H1 (cell line): ENCODE results near the gene CADM2. TPM values are rescaled to one million over a fixed set of nuclear protein-coding genes. Genes with fewer than 3 reads are reported as not detected.

Experiments
- E2F6 ChIP-seq: IDR thresholded peaks from 2 replicates; pipeline ENCODE4 v1.6.1; 2012; ENCODE audit warnings: inconsistent platforms
- polyA plus RNA-seq, 7 experiments: library from polyadenylated mRNA; depleted of rRNA in 3 of 7; stranded (reverse) in 5 of 7; unstranded in 2 of 7; fragments of >200 nt in 5 of 7; fragments of 200-250 nt in 2 of 7; gene quantifications; 1 replicate in 5 of 7; 2 replicates in 1 of 7; 4 replicates in 1 of 7; pipeline versions ENCODE4 v1.2.1 to v1.2.3, GENCODE V29; 2011 to 2013; ENCODE audit warnings: missing spikeins in 2 of 7, mixed read lengths in 2 of 7
- total RNA-seq: library from RNA; stranded (reverse); fragmentation: NEBNext Ultra II Directional; extraction: Animal tissue kit (Norgen Biotek cat#: 25700); gene quantifications from 2 replicates; pipeline ENCODE4 v1.2.1, GENCODE V29; 2021

The CADM2 gene
- total and polyA plus RNA-seq, 2 of the 8 experiments (the other 6 are each of a cell fraction or from before 2014, with no cell fraction given): 14.9 to 20.9 TPM

DNA sequence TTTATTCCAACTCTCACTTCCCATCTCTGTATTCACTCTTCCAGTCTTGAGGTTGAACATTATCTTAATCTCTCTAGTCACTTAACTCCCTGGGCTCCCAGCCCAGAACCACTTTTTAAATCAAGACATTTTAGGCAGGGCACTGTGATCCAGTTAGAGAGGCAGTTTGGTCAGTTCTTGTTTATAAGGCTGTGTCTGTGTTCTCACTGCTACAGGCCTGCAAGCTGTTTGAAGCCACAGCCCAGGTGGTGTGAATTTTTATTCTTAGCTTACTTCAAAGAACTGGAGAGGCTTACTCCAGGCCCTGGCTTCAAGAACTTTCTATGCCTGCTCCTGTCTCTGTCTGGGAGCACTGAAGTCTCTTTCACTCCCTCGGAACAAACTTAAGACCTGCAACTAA, 906.1 kb downstream of the CADM2 start (continued):
- TF ChIP-seq E2F6: no peak
